ENCODE data around the gene MIPOL1.
"Not testable (repeated sequence)": the region's sequence is repeated elsewhere in the genome, so short reads cannot be mapped to it uniquely, and the experiment has no call there.

MIPOL1 gene

GRCh38 chr14:37236044-37236443 is 38.3 kb downstream of the MIPOL1 start:
- DNase-seq = not testable (repeated sequence)

- no peak for DNase-seq
Observed at GRCh38 chr14:37237094-37237493, 39.4 kb downstream of the MIPOL1 start.

GRCh38 chr14:37237735-37238200 is 40.0 kb downstream of the MIPOL1 start:
- no peak for DNase-seq

GRCh38 chr14:37241198-37241597 is 43.5 kb downstream of the MIPOL1 start:
- no peak for DNase-seq

GRCh38 chr14:37246427-37246829 is 48.7 kb downstream of the MIPOL1 start:
- DNase-seq = peak in 1 of 2 donors; percentile 3

GRCh38 chr14:37247791-37248461 is 50.2 kb downstream of the MIPOL1 start:
- DNase-seq = no peak

GRCh38 chr14:37251775-37252174 is 54.0 kb downstream of the MIPOL1 start:
- DNase-seq = no peak

- DNase-seq = no peak
Observed at GRCh38 chr14:37252434-37252833, 54.7 kb downstream of the MIPOL1 start.

GRCh38 chr14:37253905-37254304 is 56.2 kb downstream of the MIPOL1 start:
- no peak for DNase-seq

- no peak for DNase-seq
Observed at GRCh38 chr14:37254411-37254947, 56.7 kb downstream of the MIPOL1 start.

GRCh38 chr14:37257501-37258070 is 59.8 kb downstream of the MIPOL1 start:
- no peak for DNase-seq

GRCh38 chr14:37262649-37263048 is 64.9 kb downstream of the MIPOL1 start:
- no peak for DNase-seq

GRCh38 chr14:37263656-37264236 is 66.0 kb downstream of the MIPOL1 start:
- DNase-seq = no peak

- no peak for DNase-seq
Observed at GRCh38 chr14:37268788-37269187, 71.1 kb downstream of the MIPOL1 start.

- DNase-seq = no peak
Observed at GRCh38 chr14:37270629-37271028, 72.9 kb downstream of the MIPOL1 start.

GRCh38 chr14:37272569-37272968 is 74.8 kb downstream of the MIPOL1 start:
- DNase-seq = no peak

- no peak for DNase-seq
Observed at GRCh38 chr14:37274652-37275051, 76.9 kb downstream of the MIPOL1 start.

- no peak for DNase-seq
Observed at GRCh38 chr14:37275963-37276362, 78.2 kb downstream of the MIPOL1 start.

GRCh38 chr14:37278636-37279538 is 81.2 kb downstream of the MIPOL1 start:
- no peak for DNase-seq

GRCh38 chr14:37279818-37280217 is 82.1 kb downstream of the MIPOL1 start:
- no peak for DNase-seq

- DNase-seq = no peak
Observed at GRCh38 chr14:37284760-37285159, 87.0 kb downstream of the MIPOL1 start.

- no peak for DNase-seq
Observed at GRCh38 chr14:37285220-37285619, 87.5 kb downstream of the MIPOL1 start.

GRCh38 chr14:37289688-37290087 is 92.0 kb downstream of the MIPOL1 start:
- DNase-seq = no peak

Measured in bone marrow (tissue), 2 donors.